OCI-LY1 (cell line): ENCODE measurements around the gene ZC3H6.

Experiments used
- H2AFZ ChIP-seq: fragments of 200-600 bp; sonication (generic), shearing (Covaris generic); 2 replicates; pipeline ENCODE4 v1.6.0; 2014; ENCODE audit warnings: antibody characterized with exemption, mild to moderate bottlenecking, low read length
- H3F3A ChIP-seq: fragments of 200-600 bp; sonication (generic), shearing (Covaris generic); 2 replicates; pipeline ENCODE4 v1.6.0; 2014; ENCODE audit warnings: mild to moderate bottlenecking, antibody characterized with exemption, low read length, moderate library complexity; ENCODE audit not compliant: insufficient read depth
- H3K27ac ChIP-seq: fragments of 200-600 bp; sonication (generic); 2 replicates; pipeline ENCODE4 v1.5.1; 2014; ENCODE audit warnings: low read length, mixed run types, mild to moderate bottlenecking, low read depth; ENCODE audit not compliant: poor library complexity, severe bottlenecking
- H3K27me3 ChIP-seq: fragments of 200-600 bp; sonication (generic); 2 replicates; pipeline ENCODE4 v1.6.0; 2014; ENCODE audit warnings: antibody characterized with exemption, mild to moderate bottlenecking, low read length, moderate library complexity; ENCODE audit not compliant: insufficient read depth
- H3K36me3 ChIP-seq: fragments of 200-600 bp; sonication (generic); 2 replicates; pipeline ENCODE4 v1.6.1; 2014; ENCODE audit warnings: mild to moderate bottlenecking, antibody characterized with exemption, low read length, moderate library complexity, mixed read lengths; ENCODE audit not compliant: insufficient read depth
- H3K4me1 ChIP-seq: fragments of 200-600 bp; sonication (generic); 2 replicates; pipeline ENCODE4 v1.5.1; 2014; ENCODE audit warnings: mild to moderate bottlenecking, low read length, moderate library complexity; ENCODE audit not compliant: insufficient read depth, severe bottlenecking
- H3K4me2 ChIP-seq: fragments of 200-600 bp; sonication (generic), shearing (Covaris generic); 2 replicates; pipeline ENCODE4 v1.6.1; 2014; ENCODE audit warnings: low read length
- H3K4me3 ChIP-seq: fragments of 200-600 bp; sonication (generic); 2 replicates; pipeline ENCODE4 v1.5.1; 2014; ENCODE audit warnings: low read length, low read depth, mild to moderate bottlenecking, mixed read lengths; ENCODE audit not compliant: poor library complexity, severe bottlenecking
- H3K79me2 ChIP-seq: fragments of 200-600 bp; shearing (Covaris generic); 2 replicates; pipeline ENCODE4 v1.6.1; 2016; ENCODE audit warnings: mixed run types, low read length, mixed read lengths; ENCODE audit not compliant: insufficient read depth
- H3K9ac ChIP-seq: fragments of 200-600 bp; sonication (generic), shearing (Covaris generic); 2 replicates; pipeline ENCODE4 v1.6.1; 2014; ENCODE audit warnings: mild to moderate bottlenecking, low read length, mixed read lengths
- H3K9me2 ChIP-seq: fragments of 200-600 bp; sonication (generic), shearing (Covaris generic); 2 replicates; pipeline ENCODE4 v1.6.1; 2014; ENCODE audit warnings: low read depth, mild to moderate bottlenecking, low read length, mixed read lengths
- H3K9me3 ChIP-seq: fragments of 200-600 bp; shearing (Covaris generic); 2 replicates; pipeline ENCODE4 v1.6.1; 2014; ENCODE audit warnings: low read length, mixed read lengths
- H4K20me1 ChIP-seq: fragments of 200-600 bp; sonication (generic), shearing (Covaris generic); 2 replicates; pipeline ENCODE4 v1.6.0; 2016; ENCODE audit warnings: mild to moderate bottlenecking, low read length; ENCODE audit not compliant: insufficient read depth
- EZH2 ChIP-seq: fragments of 200-600 bp; sonication (generic), shearing (Covaris generic); IDR thresholded peaks from 2 replicates; pipeline ENCODE4 v1.8.0; 2017; ENCODE audit warnings: borderline replicate concordance, mixed run types, mild to moderate bottlenecking, antibody characterized with exemption, low read length, moderate library complexity, mixed read lengths
- TF ChIP-seq, protein P1 (sequence below): fragments of 200-600 bp; sonication (generic), shearing (Covaris generic); IDR thresholded peaks from 2 replicates; pipeline ENCODE4 v1.5.1; 2017; ENCODE audit warnings: mild to moderate bottlenecking, antibody characterized with exemption, low read length, moderate library complexity, mixed read lengths

Gene ZC3H6

DNA sequence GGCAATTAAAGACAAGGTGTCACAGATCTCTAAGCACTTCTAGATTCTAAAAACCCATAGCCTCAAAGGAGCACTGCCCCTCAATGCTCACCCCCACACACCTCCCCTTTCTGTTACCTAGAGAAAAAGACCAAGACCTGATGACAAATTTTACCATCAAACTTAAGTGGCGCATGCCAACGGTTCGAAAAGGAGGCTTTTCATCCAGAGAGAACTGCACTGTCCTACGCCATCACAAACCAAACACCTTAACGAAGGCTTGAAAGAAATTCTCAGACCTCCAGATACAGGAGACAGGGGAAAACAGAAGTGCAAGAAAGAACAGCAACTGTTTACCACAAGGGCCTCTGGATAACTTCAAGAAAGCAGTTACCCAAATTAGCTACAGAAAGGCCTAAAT is 2.0 kb upstream of the ZC3H6 start:
- Histone ChIP-seq H3K27ac (peak overlapping the region; percentile 94), H3K9ac (no peak overlapping the region), H3K79me2 (no peaks in the 10 kb centered on the region), H4K20me1 (no peaks in the 10 kb centered on the region), H3K4me3 (no peak overlapping the region), H3K36me3 (no peaks in the 10 kb centered on the region), H2AFZ (no peak overlapping the region), H3K4me1 (peaks cover 30% of the 10 kb centered on the region), H3K9me3 (peaks cover 5% of the 10 kb centered on the region), H3K4me2 (peak overlapping the region; percentile 81), H3K9me2 (no peaks in the 10 kb centered on the region), H3K27me3 (no peaks in the 10 kb centered on the region), H3F3A (peaks cover 4% of the 10 kb centered on the region; the same call in 1 of the 2 replicates)
- TF ChIP-seq, protein P1, sequence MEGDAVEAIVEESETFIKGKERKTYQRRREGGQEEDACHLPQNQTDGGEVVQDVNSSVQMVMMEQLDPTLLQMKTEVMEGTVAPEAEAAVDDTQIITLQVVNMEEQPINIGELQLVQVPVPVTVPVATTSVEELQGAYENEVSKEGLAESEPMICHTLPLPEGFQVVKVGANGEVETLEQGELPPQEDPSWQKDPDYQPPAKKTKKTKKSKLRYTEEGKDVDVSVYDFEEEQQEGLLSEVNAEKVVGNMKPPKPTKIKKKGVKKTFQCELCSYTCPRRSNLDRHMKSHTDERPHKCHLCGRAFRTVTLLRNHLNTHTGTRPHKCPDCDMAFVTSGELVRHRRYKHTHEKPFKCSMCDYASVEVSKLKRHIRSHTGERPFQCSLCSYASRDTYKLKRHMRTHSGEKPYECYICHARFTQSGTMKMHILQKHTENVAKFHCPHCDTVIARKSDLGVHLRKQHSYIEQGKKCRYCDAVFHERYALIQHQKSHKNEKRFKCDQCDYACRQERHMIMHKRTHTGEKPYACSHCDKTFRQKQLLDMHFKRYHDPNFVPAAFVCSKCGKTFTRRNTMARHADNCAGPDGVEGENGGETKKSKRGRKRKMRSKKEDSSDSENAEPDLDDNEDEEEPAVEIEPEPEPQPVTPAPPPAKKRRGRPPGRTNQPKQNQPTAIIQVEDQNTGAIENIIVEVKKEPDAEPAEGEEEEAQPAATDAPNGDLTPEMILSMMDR = no peak
- TF ChIP-seq EZH2 = no peak

DNA sequence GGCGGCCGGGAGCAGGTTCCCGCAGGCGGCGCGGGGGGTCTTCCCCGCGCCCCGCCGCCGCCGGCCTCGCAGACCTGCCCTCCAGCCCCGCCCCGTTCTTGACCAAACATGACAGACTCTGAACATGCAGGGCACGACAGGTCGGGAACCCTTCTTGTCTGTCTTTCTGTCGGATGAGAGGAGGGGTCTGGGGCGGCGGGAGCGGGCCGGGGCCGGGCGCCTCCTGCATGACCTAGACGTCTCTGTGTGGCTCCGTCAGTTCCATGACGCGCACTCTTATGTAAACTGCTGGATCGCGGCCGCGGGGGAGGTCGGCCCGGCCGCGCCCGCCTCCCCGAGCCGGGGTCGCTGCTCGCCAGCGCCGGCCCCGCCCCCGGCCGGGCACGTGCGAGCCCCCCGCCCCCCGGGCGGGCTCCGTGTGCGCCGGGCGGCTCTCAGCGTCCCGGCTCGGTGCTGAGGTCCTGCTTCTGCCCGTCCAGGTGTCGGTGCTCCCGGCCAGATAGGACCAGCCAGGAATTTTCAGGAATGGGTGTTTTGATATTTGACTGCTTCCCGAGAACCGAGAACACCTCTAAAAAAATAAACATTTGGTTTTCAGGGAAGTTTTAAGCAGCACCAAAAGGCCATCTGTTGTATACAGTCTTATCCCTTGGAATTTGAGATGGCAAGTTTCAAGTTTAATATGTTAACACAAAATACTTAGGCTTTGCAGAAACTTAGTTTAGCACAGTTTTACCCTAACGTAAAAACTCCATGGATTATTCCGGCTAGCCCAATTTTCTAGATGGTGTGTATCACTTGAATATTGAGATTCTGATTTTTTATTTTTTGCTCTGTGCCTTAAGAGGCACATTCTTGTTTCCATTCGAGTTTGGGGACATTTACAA is 733 bp downstream of the ZC3H6 start:
- no peaks in the 10 kb centered on the region for H3K79me2 ChIP-seq
- no peaks in the 10 kb centered on the region for H3K9me3 ChIP-seq
- no peaks in the 10 kb centered on the region for H3K9me2 ChIP-seq
- peaks cover 4% of the 10 kb centered on the region; the same call in 1 of the 2 replicates for H3F3A ChIP-seq
- H3K4me1 ChIP-seq = peaks cover 30% of the 10 kb centered on the region
- no peaks in the 10 kb centered on the region for H3K36me3 ChIP-seq
- peak overlapping the region; percentile 100 for H3K9ac ChIP-seq
- no peaks in the 10 kb centered on the region for H4K20me1 ChIP-seq
- H2AFZ ChIP-seq = 0 out of 2 replicates have a peak overlapping the region, but pooled peaks have one; percentile 12
- no peaks in the 10 kb centered on the region for H3K27me3 ChIP-seq
- peak overlapping the region; percentile 93 for H3K4me3 ChIP-seq
- H3K4me2 ChIP-seq = peak overlapping the region; percentile 95
- TF ChIP-seq, protein P1 = no peak
- no peak for TF ChIP-seq EZH2
- peak overlapping the region; percentile 95 for H3K27ac ChIP-seq

DNA sequence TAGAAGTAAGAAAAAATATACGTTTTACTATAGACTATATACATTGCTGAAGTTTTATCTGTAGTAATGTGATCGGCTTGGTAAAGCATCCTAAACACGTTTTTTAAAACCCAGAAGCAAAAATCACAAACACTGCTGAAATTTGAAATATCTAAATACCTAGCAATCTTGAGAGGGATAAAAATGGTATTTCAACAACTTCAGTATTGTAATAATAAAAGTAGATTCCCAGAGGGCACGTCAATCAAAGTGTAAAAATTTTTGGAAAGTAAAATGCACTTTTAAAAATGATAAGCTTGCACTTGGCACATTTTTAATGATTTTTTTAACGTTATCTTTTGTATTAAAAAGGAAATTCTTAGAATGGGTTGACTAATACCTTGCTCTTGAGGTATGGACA is 1.6 kb downstream of the ZC3H6 start:
- Histone ChIP-seq H3K4me2 (peak overlapping the region; percentile 95), H3K79me2 (no peaks in the 10 kb centered on the region), H3K4me3 (peak overlapping the region; percentile 93), H3K27me3 (no peaks in the 10 kb centered on the region), H3K27ac (no peak overlapping the region), H2AFZ (no peak overlapping the region), H3K4me1 (peaks cover 30% of the 10 kb centered on the region), H3K9me2 (no peaks in the 10 kb centered on the region), H3K9me3 (no peaks in the 10 kb centered on the region), H3F3A (peaks cover 4% of the 10 kb centered on the region; the same call in 1 of the 2 replicates), H3K9ac (peak overlapping the region; percentile 100), H3K36me3 (no peaks in the 10 kb centered on the region), H4K20me1 (no peaks in the 10 kb centered on the region)
- TF ChIP-seq EZH2 = no peak
- TF ChIP-seq, protein P1 = no peak
